NOMO-1 treated with DMSO at 0.1 percent for 48 hours (cell line): ENCODE measurements around the gene GCH1.
"Not testable (repeated sequence)": the region's sequence is repeated elsewhere in the genome, so short reads cannot be mapped to it uniquely, and the experiment has no call there.

Experiments
- DNase-seq: peaks from one replicate; lab custom pipeline; 2025; ENCODE audit not compliant: unreplicated experiment; lab: John Stamatoyannopoulos, UW

The GCH1 gene

DNA sequence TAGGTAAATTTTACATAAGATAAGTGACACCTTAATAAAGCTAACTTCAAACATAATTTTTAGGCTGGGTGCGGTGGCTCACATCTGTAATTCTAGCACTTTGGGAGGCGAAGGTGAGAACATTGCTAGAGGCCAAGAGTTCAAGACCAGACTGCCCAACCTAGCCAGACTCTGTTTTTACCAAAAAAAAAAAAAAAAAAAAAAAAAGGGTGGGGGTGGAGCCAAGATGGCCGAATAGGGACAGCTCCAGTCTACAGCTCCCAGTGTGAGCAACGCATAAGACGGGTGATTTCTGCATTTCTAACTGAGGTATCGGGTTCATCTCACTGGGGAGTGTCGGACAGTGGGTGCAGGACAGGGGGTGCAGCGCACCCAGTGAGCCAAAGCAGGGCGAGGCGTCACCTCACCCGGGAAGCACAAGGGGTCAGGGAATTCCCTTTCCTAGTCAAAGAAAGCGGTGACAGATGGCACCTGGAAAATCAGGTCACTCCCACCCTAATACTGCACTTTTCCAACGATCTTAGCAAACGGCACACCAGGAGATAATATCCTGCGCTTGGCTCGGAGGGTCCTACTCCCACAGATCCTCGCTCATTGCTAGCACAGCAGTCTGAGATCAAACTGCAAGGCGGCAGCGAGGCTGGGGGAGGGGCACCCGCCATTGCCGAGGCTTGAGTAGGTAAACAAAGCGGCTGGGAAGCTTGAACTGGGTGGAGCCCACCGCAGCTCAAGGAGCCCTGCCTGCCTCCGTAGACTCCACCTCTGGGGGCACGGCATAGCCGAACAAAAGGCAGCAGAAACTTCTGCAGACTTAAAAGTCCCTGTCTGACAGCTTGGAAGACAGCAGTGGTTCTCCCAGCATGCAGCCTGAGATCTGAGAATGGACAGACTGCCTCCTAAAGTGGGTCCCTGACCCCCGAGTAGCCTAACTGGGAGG is 32.2 kb downstream of the GCH1 start:
- DNase-seq = not testable (repeated sequence)

DNA sequence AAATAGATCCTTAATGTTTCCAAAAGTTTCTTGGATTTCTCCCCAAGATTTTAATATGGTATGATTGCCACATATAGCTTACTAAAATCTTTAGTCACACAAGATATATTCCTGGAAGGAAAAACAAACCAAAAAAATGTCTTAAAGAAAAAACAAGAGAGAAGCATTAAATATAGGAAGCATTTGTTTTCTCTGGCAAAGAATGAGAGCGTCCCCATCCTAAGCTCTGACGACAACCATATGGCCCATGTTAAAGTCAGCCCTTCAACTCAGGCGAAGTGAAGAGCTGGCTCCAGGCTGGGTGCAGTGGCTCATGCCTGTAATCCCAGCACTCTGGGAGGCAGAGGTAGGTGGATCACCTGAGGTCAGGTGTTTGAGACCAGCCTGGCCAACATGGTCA is 35.6 kb downstream of the GCH1 start:
- no peak for DNase-seq

DNA sequence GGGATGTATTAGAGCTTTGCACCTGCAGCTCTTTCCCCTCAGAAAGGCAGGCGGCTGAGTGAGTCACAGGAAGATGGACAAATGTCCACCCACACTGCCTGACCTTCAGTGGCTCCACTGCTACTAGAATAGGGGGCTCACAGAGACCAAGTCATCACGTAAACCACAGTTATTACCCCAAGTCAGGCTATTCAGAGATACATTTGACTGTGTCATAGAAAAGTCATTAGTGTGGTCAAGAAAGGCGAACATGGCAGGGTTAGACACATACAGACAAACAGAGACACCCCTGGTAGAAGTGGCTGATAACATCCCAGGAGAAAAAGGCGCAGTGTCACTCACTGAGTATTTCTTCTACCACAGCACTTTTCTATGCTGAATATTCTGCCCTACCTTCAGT is 36.0 kb downstream of the GCH1 start:
- no peak for DNase-seq

DNA sequence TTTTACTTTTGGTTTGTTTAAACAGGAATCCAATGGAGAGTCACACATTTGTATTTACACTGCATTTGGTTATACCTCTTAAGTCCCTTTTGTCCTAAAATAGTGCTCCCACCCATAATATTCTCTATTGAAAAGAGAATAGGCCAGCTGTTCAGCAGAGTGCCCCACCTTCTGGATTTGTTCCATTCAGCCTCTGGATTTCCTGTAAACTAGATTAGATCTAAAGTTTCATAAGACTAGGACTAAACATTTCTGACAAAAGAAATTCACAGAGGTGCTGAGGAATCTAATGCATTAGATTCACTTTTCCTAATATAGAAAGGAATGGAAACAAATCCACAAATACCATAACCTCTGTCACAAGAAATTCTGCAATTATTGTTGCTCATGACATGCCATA is 38.1 kb downstream of the GCH1 start:
- DNase-seq = no peak

DNA sequence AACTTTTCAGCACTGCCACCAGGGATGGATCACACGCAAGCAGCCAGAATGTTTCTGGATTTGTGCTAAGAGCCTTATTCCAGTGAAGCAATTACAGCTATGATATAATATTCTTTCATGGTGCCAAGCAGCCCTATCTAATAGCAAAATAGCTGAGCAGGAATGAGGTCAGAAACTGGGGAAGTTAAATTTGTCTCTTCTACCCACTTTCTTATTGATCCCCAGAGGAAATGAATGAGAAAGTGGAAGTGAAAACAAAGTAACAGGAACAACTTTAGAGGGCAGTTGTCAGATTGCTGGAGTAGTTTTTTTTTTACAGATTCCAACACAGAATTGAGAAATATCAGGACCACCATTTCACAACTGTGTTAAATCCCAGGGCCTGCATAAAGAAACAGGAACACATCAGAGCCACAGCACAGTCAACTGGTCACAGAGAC is 44.8 kb downstream of the GCH1 start:
- DNase-seq = peak; percentile 97

DNA sequence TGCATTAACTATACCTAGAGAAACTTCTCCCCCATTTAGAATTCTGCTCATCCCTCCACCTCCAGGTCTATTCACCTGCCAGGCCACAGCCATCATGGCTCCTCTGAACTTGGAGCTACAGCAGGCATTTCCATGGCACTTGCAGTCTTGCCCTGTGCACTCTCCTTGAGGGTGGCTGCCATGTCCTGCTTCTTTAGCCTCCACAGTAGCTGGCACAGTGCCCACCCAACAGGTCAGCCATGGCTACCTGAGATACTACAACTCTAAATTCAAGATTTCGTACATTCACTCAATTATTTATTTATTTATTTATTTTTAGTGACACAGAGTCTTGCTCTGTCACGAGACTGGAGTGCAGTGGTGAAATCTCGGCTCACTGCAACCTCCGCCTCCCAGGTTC is 46.5 kb downstream of the GCH1 start:
- DNase-seq = no peak

DNA sequence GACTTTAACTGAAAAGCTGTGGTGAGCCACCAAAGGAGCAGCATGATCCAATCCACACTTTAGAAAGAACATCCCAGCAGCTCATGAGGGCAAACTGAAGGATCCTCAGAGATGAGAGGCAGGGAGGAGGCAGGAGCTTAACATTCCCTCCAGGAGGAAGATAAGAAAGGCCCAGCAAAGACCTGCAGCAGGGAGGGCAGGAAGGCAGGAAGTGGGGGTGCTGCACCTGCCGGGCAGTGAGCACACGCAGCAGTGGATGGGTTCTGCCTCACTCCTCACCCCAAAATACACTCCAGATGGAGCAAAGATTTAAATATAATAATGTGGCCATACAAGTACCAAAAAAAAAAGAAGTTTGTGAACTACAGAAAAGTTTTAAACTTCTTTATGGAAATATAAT is 48.4 kb downstream of the GCH1 start:
- no peak for DNase-seq

DNA sequence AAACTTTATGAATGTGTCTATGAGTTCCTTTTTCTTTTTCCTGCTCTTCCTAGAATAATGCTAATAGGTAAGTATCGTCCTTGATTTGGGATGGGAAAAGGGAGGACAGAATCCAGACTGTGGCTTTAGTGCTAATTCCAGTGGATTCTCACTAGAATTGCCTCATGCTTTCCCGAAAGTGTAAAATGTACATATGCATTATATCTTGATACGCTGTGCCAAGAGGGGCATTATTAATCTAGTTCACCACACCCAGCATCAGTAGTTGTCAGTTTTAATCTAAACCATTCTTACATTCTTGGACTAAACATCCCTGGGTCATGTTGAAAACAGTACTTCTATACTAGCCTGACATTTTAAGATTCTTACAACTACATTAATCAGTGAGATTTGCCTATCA is 49.3 kb downstream of the GCH1 start:
- DNase-seq = no peak

DNA sequence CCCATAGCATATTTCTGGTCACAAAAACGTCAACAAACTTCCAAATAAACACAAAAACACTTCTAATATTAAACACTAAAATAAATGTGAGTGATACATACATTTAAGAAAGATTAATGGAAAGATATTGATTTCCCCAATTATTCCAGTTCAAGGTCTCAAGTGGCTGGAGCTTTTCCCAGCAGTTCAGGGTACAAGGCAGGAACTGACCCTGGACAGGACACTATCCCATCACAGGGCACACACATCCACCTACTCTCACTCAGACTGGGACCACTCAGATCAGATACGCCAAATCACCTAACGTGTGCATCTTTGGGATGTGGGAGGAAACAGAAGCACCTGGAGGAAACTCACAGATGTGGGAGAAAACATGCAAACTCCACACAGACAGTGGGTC is 50.4 kb downstream of the GCH1 start:
- DNase-seq = no peak

DNA sequence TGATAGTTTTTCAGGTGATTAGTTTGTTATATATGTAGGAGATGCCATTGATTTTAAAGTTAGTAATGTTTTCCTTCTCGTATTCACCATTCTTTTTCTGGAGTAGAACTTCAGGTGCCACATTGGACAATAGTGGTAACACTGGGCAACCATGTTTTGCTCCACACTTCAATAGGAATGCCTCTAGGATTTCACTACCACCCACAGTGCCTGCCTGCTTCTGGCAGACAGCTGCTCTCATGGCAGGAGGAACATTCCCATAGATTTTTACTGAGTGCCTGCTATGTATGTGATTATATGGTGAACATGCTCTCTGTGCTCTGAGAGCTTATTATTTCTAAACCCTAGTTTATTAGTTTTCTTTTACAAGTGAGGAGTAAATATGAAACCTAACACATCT is 53.7 kb downstream of the GCH1 start:
- no peak for DNase-seq

DNA sequence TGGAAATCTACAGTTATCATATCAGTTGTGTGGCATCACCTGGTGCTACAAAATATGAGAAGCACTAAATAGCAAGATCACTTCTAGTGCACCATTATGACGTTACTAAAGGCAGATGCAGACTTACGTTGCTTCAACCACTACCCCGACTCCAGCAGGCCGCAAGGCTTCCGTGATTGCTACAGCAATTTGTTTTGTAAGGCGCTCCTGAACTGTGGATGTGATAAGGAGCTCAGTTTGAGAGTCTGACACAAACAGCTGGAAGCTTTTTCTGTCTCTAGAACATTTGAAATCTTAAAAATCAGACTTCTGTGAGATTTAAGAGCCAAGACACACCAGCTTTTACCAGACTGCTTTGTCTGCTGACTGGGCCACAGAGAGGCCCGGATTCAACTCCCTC is 57.0 kb downstream of the GCH1 start:
- DNase-seq = no peak

DNA sequence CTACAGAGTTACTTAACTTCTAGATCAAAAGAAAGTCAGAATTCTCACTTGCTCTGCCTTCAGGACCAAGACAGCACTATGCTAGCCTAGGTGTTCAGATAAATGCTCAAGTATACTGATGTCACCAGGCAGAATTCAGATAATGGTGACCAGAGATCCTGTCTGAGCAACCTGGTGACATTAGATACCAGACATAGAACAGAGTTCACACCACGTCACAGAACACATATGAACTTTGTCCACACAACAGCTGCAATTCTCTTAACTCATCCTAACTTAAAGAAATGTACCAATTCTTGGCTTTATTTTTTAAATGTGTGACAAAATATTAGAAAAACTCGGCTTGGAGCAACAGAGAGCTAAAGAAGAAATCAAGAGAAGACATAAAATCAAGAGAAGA is 58.1 kb downstream of the GCH1 start:
- no peak for DNase-seq

DNA sequence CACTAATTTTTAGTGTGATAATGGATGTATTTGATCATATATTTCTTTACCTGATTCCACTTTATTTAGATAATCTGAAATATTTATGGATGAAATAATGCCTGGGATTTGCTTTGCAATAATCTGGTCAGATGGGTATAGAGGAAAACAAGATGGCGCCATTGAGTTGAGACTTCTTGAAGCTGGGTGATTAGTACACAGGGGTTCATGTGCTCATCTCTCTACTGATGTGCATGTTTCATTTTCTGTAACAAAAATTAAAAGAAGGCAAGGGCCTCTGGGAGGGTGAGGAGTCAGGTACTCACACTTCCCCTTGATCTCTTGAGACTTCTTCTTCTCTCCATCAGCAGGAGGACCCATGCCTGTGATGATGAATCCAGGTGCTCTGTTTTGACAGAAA is 61.8 kb downstream of the GCH1 start:
- DNase-seq = no peak

DNA sequence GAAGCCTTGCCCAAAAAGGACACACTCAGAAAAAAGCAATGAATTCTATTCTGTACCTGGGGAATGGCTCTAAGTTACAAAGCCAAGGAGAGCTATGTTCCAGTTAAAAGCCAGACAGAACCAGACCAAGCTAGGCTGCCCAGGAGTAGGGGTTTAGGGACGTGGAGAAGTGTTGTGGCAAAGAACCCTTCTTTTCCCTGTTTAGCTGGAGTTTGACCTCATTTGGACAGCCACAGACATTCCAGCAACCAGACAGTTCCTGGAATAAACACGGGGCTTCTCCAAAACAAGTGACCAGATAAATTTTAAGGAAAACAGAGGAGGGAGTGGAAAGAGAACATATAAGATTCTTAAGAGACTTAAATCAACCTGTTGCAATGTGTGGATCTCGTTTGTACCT is 62.3 kb downstream of the GCH1 start:
- no peak for DNase-seq

DNA sequence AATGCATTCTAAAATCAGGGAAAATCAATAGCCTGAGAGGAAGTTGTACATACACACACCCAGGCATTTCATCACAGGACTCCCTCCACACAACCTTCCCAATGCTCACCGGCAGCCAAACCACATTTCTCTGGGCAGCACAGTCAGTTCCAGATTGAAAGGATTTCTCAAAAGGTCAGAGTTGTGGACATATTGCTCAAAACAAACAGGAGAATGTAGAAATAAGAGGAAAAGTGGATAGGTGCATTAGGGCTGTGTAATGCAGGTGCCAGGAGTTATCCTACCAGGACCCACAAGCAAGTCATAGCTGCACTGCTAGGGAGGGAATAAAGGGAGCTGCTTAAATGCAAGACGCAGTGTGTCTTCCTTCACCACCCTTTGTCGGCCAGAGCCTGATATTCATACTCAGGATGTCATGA is 62.9 kb downstream of the GCH1 start:
- DNase-seq = no peak

DNA sequence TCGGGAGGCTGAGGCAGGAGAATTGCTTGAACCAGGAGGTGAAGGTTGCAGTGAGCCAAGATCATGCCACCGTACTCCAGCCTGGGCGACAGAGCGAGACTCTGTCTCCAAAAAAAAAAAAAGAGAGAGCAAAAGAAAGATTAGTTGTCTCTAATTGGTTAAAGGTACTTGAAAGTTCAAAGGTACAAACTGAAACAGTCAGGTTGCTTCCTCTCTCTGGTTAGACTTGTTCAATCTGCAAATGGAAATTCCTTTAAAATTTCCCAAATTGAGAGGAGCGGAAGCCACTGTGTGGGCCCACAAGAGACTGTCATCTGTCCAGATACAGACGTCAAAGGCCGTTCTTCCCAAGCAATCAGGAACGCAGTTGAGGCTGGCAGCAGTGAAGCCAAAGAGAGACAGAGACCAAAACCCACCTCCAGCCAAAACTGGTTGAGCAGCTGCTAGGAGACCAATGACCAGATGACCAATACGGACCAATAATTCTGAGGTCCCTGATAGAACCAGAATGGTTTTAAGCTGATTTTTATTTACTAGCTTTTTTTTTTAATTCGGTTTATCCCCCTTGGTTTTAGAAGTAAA is 63.6 kb downstream of the GCH1 start:
- no peak for DNase-seq

DNA sequence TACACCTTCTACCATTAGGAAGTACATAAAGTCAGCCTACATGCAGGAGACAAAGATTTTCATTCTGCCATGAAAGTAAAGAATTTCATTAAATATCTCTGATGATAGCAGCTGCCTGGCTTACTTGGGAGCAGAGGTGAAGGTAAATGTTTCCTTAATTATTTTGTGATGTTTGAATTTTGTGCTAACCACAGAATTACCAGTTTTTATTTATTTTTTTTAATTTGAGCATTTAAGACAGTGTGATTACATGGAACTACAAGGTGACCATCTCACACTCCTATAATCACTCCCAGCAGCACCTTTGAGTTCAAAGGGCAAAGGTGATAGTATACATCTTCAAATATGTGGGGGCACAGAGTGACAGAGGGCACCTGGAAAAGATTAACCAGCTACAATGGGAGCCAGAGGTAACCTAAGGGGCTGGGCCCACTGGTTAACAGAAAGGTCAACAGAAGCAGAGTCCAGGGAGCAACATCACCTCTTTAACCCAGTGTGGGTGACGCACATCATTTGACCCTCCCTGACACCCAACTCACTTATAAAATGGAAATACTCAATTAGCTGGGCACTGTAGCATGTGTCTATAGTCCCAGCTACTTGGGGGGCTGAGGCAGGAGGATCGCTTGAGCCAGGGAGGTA is 65.0 kb downstream of the GCH1 start:
- no peak for DNase-seq

DNA sequence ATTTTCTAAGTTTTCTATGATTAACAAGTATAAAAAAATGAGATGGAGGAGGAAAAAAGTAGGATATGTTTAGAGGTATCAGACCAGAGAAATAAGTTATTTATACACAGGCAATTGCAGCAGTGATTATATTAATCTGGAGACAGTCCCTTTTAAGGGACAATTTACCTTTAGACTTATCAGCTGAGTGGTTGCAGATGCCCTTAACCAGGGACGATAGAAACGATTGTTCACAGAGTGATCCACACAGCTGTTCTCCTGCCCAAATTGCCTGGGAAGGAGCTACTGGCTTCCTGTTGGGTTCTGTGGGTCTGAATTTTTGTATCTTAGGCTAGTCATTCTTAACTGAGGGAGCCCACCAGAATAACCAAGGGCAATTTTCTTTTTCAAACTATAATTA is 66.4 kb downstream of the GCH1 start:
- DNase-seq = no peak

DNA sequence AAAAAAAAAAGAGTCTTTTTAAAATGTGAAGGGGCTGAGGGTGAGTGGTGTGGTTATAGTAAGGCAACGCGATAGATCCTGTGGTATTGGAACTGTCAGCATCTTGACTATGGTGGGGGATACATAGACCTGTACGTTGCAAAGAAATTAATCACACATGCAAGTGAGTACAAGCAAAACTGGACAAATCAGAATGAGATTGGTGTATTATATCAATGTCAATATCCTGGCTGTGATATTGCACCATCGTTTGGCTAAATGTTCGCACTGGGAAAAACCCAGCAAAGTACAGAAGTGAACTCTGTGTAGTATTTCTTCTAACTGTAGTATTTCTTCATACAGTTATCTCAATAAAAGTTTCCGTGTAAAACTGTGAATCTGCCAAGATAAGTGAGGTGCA is 67.9 kb downstream of the GCH1 start:
- DNase-seq = no peak

DNA sequence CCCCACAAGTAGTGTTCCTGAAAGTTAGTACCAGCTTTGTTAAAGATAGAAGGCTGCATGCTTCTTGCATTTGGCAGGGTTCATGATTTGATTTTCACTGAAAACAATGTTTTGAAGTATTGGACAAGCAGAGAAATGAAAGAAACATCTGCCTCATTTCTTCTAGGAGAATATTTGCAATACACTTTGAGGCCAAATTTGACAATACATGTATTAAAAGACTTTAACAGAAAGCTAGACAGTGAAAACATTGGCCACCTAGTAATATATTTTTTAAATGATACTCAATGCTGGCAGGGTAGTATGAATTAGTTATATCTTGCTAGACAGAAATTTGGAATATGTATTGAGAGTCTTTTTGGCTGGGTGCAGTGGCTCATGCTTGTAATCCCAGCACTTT is 68.5 kb downstream of the GCH1 start:
- DNase-seq = no peak

DNA sequence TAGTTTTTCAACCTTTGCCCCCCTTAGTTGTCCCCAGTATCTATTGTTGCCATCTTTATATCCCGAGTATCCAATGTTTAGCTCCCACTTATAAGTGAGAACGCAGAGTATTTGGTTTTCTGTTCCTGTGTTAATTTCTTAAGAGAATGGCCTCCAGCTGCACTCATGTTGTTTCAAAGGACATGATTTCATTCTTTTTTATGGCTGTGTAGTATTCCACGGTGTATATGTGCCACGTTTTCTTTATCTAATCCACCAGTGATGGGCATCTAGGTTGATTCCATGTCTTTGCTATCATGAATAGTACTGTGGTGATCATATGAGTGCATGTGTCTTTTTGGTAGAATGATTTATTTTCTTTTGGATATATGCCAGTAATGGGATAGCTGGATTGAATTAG is 72.0 kb downstream of the GCH1 start:
- no peak for DNase-seq
